Neural cell (in vitro differentiated cells): ENCODE data around the gene COLEC11.

ENCODE experiments used
- CTCF ChIP-seq: fragments of 450-650 bp; IDR thresholded peaks from 2 replicates; pipeline ENCODE4 v1.5.1; 2014; ENCODE audit warnings: antibody characterized with exemption, mild to moderate bottlenecking, moderate library complexity; ENCODE audit not compliant: poor library complexity, severe bottlenecking
- EP300 ChIP-seq: fragments of 450-650 bp; conservative IDR thresholded peaks from 2 replicates; pipeline ENCODE4 v1.6.1; 2014; ENCODE audit warnings: antibody characterized with exemption, mild to moderate bottlenecking, moderate library complexity; ENCODE audit not compliant: poor library complexity, severe bottlenecking
- EZH2 ChIP-seq: fragments of 200-600, 300-800 bp; shearing (Covaris generic), sonication (generic); IDR thresholded peaks from 2 replicates; pipeline ENCODE4 v1.6.1; 2014; ENCODE audit warnings: antibody characterized with exemption, low read length, borderline replicate concordance, mild to moderate bottlenecking; ENCODE audit not compliant: insufficient read depth, poor library complexity, severe bottlenecking
- MXI1 ChIP-seq: fragments of 450-650 bp; conservative IDR thresholded peaks from 2 replicates; pipeline ENCODE4 v1.6.1; 2014; ENCODE audit warnings: antibody characterized with exemption, mild to moderate bottlenecking; ENCODE audit not compliant: poor library complexity, severe bottlenecking
- POLR2AphosphoS5 ChIP-seq: IDR thresholded peaks from 2 replicates; pipeline ENCODE4 v1.6.1; 2012
- RAD21 ChIP-seq: fragments of 450-650 bp; conservative IDR thresholded peaks from 2 replicates; pipeline ENCODE4 v1.6.1; 2014; ENCODE audit warnings: antibody characterized with exemption, mild to moderate bottlenecking, moderate library complexity
- REST ChIP-seq: IDR thresholded peaks from 2 replicates; pipeline ENCODE4 v1.6.1; 2012; ENCODE audit warnings: borderline replicate concordance
- SMC3 ChIP-seq: fragments of 450-650 bp; conservative IDR thresholded peaks from 2 replicates; pipeline ENCODE4 v1.6.1; 2014; ENCODE audit warnings: antibody characterized with exemption, mild to moderate bottlenecking, moderate library complexity; ENCODE audit not compliant: poor library complexity
- TAF1 ChIP-seq: IDR thresholded peaks from 2 replicates; pipeline ENCODE4 v1.6.1; 2012; ENCODE audit warnings: low read depth

GRCh38 chr2:3633089-3633981, 38.4 kb downstream of the COLEC11 start:
- TF ChIP-seq CTCF (no peak), EZH2 (no peak), SMC3 (no peak), EP300 (no peak), POLR2AphosphoS5 (no peak), TAF1 (no peak), REST (no peak), RAD21 (no peak), MXI1 (no peak)
